GOT3 (cell line): ENCODE data around the gene MACF1.
A peak's percentile ranks its signal among the peaks of the same experiment; 100 is the strongest.

Experiments
- DNase-seq: peaks from one replicate; lab custom pipeline; 2025; ENCODE audit warnings: mixed read lengths; lab: John Stamatoyannopoulos, UW

Gene MACF1

GRCh38 chr1:39393645-39394044 is 189.2 kb downstream of the MACF1 start:
- no peak for DNase-seq

DNA sequence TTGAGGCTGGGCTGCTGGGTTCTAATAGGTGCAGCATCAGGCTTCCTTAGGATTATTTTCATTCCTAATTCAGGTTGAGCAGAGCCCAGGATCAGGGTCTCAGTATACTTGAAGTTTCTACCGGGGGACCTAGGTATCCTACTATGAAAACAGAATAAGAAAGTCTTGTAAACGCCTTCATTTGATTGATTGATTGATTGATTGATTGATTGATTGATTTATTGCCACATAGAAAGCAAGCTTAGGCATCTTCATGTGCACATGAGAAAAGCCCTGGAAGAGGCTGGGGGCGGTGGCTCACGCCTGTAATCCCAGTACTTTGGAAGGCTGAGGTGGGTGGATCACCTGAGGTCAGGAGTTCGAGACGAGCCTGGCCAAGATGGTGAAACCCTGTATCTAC is 189.6 kb downstream of the MACF1 start:
- DNase-seq, result no peak

DNA sequence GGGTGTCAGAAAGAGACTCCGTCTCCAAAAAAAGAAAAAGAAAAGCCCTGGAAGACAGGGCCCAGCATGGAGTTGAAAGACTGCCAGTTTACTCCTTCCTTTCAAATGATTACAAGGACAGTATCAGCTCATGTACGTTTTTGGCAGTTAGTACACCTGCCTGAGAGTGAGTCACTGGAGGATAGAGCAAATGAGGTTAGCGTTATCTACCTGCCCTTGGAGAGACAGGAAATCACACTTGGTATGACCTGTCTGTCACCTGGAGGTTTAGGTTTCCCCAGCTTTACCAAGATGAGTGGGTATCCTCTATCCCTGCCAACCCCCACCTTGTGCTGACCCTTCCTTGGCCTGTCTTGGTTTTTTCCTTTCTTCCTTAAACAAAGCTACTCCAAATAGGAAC is 190.1 kb downstream of the MACF1 start:
- no peak for DNase-seq

GRCh38 chr1:39395357-39395831 is 190.9 kb downstream of the MACF1 start:
- no peak for DNase-seq

DNA sequence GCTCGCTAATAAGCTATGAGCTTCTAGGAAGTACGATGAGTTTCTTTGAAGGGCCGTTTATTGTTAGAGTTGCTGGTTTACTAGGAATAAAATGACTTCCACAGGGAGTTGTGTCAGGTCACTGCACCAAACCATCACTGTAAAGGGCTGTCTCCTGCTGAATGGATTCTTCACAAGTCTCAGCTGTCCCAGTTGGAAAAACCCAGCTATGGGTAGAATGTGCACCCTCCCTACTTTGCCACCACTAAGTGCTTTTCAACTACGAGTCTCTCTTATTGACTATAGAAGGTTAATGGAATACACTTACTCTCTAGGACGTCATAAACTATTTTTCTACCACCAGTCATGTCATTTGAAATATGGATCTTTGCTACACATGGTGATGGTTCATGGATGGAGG is 192.2 kb downstream of the MACF1 start:
- DNase-seq, result no peak

GRCh38 chr1:39397487-39397886 is 193.0 kb downstream of the MACF1 start:
- DNase-seq, result no peak

GRCh38 chr1:39398278-39399021 is 194.0 kb downstream of the MACF1 start:
- no peak for DNase-seq

DNA sequence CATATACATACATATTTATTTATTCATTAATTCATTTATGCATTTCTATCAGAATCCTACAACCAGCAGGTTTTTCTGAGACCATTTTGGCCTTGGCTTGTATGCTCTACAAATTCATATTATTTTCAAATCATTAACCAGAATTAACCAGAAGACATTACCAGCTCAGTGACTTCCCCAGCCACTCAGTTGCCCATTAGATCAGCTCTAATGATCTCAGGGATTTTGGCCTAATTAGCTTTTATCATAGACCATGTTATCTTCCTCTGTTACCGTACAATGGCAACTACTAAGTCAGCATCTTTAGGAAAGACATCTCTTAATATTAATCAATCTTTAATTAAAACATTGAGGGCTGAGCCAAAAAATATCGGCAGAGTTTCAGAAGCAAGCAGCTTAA is 196.6 kb downstream of the MACF1 start:
- no peak for DNase-seq

GRCh38 chr1:39404876-39405275 is 200.4 kb downstream of the MACF1 start:
- DNase-seq, result no peak

GRCh38 chr1:39405358-39405757 is 200.9 kb downstream of the MACF1 start:
- DNase-seq, result no peak

DNA sequence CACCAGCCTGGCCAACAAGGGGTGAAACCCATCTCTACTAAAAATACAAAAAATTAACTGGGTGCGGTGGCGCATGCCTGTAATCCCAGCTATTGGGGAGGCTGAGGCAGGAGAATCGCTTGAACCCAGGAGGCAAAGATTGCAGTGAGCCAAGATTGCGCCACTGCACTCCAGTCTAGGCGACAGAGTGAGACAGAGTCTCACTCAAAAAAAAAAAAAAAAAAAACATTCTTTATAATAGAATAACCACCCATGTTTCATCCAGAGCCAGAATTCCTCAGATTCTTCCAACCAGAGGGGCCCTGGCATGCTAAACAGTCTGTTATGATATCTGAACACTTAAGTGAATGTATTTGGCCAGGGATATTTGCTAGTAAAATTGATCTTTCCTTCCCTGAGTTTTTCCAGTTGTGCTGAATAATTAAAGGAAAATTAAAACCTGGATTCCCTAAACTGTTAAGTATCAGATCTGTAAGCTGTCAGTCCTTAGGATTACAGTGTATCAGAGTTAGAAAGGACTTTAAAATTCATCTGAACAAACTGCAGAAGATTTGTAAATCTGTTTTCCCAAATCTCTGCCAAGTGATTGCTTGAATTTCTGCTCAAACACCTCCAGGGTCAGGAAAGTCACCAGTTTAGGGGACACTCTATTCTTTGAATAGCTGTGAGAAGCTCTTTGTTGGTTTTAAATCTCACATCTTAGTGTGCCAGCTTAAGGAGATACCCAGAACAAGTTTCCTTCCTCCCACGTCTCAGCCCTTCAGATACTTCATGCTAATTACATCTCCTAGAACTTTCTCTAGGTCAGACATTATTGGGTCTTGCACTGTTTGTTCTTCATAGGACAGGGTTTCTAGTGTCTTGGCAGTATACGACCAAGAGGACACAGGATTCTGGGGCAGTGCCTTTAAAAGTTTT is 202.3 kb downstream of the MACF1 start:
- no peak for DNase-seq

DNA sequence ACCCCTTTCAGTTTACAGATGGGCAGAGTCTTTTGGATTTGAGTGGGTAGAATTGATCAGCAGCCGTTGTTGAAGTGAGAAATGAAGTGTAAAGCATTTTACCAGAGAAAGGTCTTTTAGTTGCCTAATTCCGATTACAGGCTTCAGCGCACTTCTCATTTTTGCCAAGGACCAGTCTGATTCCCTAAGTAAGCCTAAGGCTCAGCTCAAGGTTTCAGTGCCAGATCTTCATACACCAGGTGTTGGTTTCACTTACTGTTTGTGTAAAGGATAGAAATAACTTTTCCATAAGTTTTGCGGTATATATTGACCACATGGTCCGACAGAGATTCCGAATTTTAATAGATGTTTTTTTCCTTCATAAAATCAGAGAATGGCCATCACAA is 203.0 kb downstream of the MACF1 start:
- no peak for DNase-seq

- no peak for DNase-seq
Observed at GRCh38 chr1:39407896-39408640, 203.6 kb downstream of the MACF1 start.

- DNase-seq, result peak; percentile 91
Observed at GRCh38 chr1:39408641-39409054, 204.2 kb downstream of the MACF1 start.

GRCh38 chr1:39409055-39409816 is 204.7 kb downstream of the MACF1 start:
- DNase-seq, result no peak

GRCh38 chr1:39410915-39411436 is 206.5 kb downstream of the MACF1 start:
- DNase-seq, result no peak

GRCh38 chr1:39411526-39412478 is 207.3 kb downstream of the MACF1 start:
- no peak for DNase-seq

DNA sequence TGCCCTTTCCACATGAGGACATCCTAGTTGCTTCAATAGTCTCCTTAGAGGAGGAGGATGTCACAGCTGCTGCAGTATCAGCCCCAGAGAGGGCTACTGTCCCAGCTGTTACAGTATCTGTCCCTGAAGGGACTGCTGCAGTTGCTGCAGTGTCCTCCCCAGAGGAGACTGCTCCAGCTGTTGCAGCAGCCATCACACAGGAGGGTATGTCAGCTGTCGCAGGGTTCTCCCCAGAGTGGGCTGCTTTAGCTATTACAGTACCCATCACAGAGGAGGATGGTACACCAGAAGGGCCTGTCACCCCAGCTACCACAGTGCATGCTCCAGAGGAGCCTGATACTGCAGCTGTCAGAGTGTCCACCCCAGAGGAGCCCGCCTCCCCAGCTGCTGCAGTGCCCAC is 208.4 kb downstream of the MACF1 start:
- no peak for DNase-seq

GRCh38 chr1:39413902-39414528 is 209.5 kb downstream of the MACF1 start:
- DNase-seq, result no peak

DNA sequence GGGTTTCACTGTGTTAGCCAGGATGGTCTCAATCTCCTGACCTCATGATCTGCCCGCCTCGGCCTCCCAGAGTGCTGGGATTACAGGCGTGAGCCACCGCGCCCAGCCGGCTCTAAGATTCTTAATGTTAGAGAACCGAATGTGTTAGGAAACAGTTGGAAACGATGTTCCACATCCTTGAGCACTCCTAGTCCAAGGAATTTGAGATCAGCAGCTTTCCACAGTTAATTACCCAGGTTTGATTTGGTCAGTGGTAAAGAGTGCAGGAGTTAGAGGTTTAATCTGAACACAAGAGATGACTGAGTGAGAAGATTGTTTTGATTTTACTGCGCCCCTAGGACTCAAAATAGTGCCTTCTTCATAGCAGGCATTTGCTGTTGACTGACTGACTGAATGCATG is 211.1 kb downstream of the MACF1 start:
- no peak for DNase-seq
